K562 (cell line): ENCODE measurements around the gene CNTNAP4.

Experiments
- BHLHE40 ChIP-seq: IDR thresholded peaks from 2 replicates; pipeline ENCODE4 v1.6.1; 2011; ENCODE audit warnings: low read length, improper control_type of control experiment
- CTBP1 ChIP-seq: fragments of 450-650 bp; IDR thresholded peaks from 2 replicates; pipeline ENCODE4 v1.6.1; 2016; ENCODE audit warnings: borderline replicate concordance
- HDGF ChIP-seq: fragments of 450-650 bp; IDR thresholded peaks from 2 replicates; pipeline ENCODE4 v1.6.1; 2016
- MTA3 ChIP-seq: fragments of 450-650 bp; formaldehyde crosslinking; IDR thresholded peaks from 2 replicates; pipeline ENCODE4 v1.6.1; 2017; ENCODE audit warnings: mild to moderate bottlenecking, borderline replicate concordance
- NCOA4 ChIP-seq: fragments of 450-650 bp; IDR thresholded peaks from 2 replicates; pipeline ENCODE4 v1.6.1; 2018; ENCODE audit warnings: mild to moderate bottlenecking; ENCODE audit not compliant: partially characterized antibody
- PHTF2 ChIP-seq: fragments of 250-450 bp; sonication (Bioruptor Pico); IDR thresholded peaks from 2 replicates; pipeline ENCODE4 v1.5.0; 2021; ENCODE audit warnings: mild to moderate bottlenecking
- POLR2AphosphoS5 ChIP-seq: IDR thresholded peaks from 2 replicates; pipeline ENCODE4 v1.6.1; 2011; ENCODE audit warnings: mild to moderate bottlenecking, low read depth, low read length, moderate library complexity; ENCODE audit not compliant: control insufficient read depth, insufficient read depth
- XRCC5 ChIP-seq: fragments of 200-400 bp; formaldehyde crosslinking; IDR thresholded peaks from 2 replicates; pipeline ENCODE4 v1.6.1; 2017; ENCODE audit warnings: low read depth, mild to moderate bottlenecking, low read length
- ZNF24 ChIP-seq: fragments of 450-650 bp; IDR thresholded peaks from 2 replicates; pipeline ENCODE4 v1.6.1; 2016
- ZNF324 ChIP-seq: fragments of 250-450 bp; sonication (Bioruptor Pico); IDR thresholded peaks from 2 replicates; pipeline ENCODE4 v1.4.0; 2020; ENCODE audit warnings: mild to moderate bottlenecking
- TF ChIP-seq, protein P1 (sequence below), 2 experiments: fragments of 450-650 bp in 1 of 2; sonication (generic) in 1 of 2; formaldehyde crosslinking in 1 of 2; IDR thresholded peaks in 1 of 2; conservative IDR thresholded peaks in 1 of 2; 2 replicates each; pipeline versions ENCODE4 v1.6.1 to v1.8.1; 2016 to 2023; ENCODE audit warnings: mild to moderate bottlenecking in 2 of 2, moderate library complexity in 2 of 2, inconsistent platforms in 1 of 2, missing genetic modification reagents in 1 of 2
- TF ChIP-seq, protein P2 (sequence below), 3 experiments: IDR thresholded peaks in 2 of 3; conservative IDR thresholded peaks in 1 of 3; 2 replicates each; pipeline ENCODE4 v1.5.1; 2011 to 2012; ENCODE audit warnings: low read length in 3 of 3, mild to moderate bottlenecking in 3 of 3, control low read depth in 2 of 3, improper control_type of control experiment in 1 of 3, inconsistent platforms in 1 of 3, low read depth in 1 of 3, mixed read lengths in 1 of 3, moderate library complexity in 1 of 3; ENCODE audit not compliant: insufficient read depth in 2 of 3
- TF ChIP-seq, protein P3 (sequence below): sonication (generic); formaldehyde crosslinking; IDR thresholded peaks from 2 replicates; pipeline ENCODE4 v1.8.1; 2023; ENCODE audit warnings: mild to moderate bottlenecking, missing genetic modification reagents, moderate library complexity
- TF ChIP-seq, protein P4 (sequence below), 2 experiments: fragments of 450-650 bp in 1 of 2; sonication (generic) in 1 of 2; formaldehyde crosslinking; conservative IDR thresholded peaks; 2 replicates each; pipeline versions ENCODE4 v1.4.0 to v1.8.1; 2020 to 2022; ENCODE audit warnings: mild to moderate bottlenecking in 1 of 2, missing genetic modification reagents in 1 of 2

DNA sequence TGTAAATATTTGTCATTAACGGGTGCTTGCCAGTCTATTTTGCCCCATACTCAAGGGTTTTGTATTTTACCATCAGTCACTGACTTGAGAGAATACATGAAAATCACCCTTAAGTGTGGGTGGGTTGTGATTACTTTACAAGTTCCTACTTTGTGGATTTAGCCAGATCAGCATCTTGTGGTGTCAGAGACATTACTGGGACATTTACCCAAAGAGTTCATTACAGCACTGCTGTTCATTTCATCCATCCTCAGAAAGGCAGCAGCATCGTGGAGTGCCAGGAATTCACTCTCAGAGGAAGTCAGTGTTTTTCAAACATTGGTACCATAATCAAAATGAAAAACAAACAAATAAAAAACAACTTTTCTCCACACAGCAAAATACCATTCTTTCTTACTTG is 110.8 kb downstream of the CNTNAP4 start:
- TF ChIP-seq, protein P1, sequence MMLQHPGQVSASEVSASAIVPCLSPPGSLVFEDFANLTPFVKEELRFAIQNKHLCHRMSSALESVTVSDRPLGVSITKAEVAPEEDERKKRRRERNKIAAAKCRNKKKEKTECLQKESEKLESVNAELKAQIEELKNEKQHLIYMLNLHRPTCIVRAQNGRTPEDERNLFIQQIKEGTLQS (IDR thresholded peaks at IDR 0.05) = no peak
- TF ChIP-seq, protein P1 (CRISPR knock-in tag; conservative IDR thresholded peaks at IDR 0.05) = no peak
- TF ChIP-seq, protein P2, sequence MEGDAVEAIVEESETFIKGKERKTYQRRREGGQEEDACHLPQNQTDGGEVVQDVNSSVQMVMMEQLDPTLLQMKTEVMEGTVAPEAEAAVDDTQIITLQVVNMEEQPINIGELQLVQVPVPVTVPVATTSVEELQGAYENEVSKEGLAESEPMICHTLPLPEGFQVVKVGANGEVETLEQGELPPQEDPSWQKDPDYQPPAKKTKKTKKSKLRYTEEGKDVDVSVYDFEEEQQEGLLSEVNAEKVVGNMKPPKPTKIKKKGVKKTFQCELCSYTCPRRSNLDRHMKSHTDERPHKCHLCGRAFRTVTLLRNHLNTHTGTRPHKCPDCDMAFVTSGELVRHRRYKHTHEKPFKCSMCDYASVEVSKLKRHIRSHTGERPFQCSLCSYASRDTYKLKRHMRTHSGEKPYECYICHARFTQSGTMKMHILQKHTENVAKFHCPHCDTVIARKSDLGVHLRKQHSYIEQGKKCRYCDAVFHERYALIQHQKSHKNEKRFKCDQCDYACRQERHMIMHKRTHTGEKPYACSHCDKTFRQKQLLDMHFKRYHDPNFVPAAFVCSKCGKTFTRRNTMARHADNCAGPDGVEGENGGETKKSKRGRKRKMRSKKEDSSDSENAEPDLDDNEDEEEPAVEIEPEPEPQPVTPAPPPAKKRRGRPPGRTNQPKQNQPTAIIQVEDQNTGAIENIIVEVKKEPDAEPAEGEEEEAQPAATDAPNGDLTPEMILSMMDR (IDR thresholded peaks at IDR 0.05 in 2 of 3, conservative IDR thresholded peaks at IDR 0.05 in 1 of 3; ENCODE audit: insufficient read depth in 2 of 3, low read depth in 1 of 3, low read length in 3 of 3) = no peak
- TF ChIP-seq NCOA4 (no peak), MTA3 (no peak), POLR2AphosphoS5 (no peak), XRCC5 (no peak), ZNF24 (no peak), CTBP1 (no peak), BHLHE40 (no peak), HDGF (no peak), ZNF324 (CRISPR knock-in tag) (no peak), PHTF2 (CRISPR knock-in tag) (no peak)
- TF ChIP-seq, protein P3, sequence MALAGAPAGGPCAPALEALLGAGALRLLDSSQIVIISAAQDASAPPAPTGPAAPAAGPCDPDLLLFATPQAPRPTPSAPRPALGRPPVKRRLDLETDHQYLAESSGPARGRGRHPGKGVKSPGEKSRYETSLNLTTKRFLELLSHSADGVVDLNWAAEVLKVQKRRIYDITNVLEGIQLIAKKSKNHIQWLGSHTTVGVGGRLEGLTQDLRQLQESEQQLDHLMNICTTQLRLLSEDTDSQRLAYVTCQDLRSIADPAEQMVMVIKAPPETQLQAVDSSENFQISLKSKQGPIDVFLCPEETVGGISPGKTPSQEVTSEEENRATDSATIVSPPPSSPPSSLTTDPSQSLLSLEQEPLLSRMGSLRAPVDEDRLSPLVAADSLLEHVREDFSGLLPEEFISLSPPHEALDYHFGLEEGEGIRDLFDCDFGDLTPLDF (CRISPR knock-in tag) = no peak
- TF ChIP-seq, protein P4, sequence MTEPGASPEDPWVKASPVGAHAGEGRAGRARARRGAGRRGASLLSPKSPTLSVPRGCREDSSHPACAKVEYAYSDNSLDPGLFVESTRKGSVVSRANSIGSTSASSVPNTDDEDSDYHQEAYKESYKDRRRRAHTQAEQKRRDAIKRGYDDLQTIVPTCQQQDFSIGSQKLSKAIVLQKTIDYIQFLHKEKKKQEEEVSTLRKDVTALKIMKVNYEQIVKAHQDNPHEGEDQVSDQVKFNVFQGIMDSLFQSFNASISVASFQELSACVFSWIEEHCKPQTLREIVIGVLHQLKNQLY (CRISPR knock-in tag; conservative IDR thresholded peaks at IDR 0.05) = no peak
